Left ventricle myocardium superior (tissue), 1 donor: ENCODE measurements around the gene MTHFSD. TPM values are rescaled to one million over a fixed set of nuclear protein-coding genes. Genes with fewer than 3 reads are reported as not detected.

Source experiments
- ATAC-seq: fragments of 200-7000 bp; cut with Tn5 transposase; one replicate; pipeline ENCODE4 v1.9.1; 2020; ENCODE audit warnings: mild to moderate bottlenecking, moderate library complexity
- DNase-seq: peaks from one replicate; pipeline ENCODE4 v3.0.0-alpha.2; 2020
- intact Hi-C: fragments of 100-400 bp; cut with micrococcal nuclease; formaldehyde crosslinking; loops from one replicate; pipeline ENCODE4 v1.11.0; 2022
- total RNA-seq: library from RNA; stranded (reverse); fragmentation: NEBNext Ultra II Directional; extraction: Animal tissue kit (Norgen Biotek cat#: 25700); gene quantifications from one replicate; pipeline ENCODE4 v1.2.1, GENCODE V29; 2021
- donor health status: DM: no; HTN: yes; CAD: no; lungs with severe emphysema.

The MTHFSD gene
- total RNA-seq, 1 donor from 2014 or later: 12.6 TPM

- no peak for DNase-seq
- ATAC-seq: no peak
- intact Hi-C loops: loop anchor here (5.0 kb wide), 1 partner anchor 717 kb away; no protein-coding TSS in a partner anchor
These were observed 4.8 kb upstream of the MTHFSD start for GRCh38 chr16:86559802-86560305.

GRCh38 chr16:86558355-86559193 is 3.5 kb upstream of the MTHFSD start:
- intact Hi-C loops: no loop called here
- no peak for ATAC-seq
- DNase-seq: no peak

- ATAC-seq (no peak), DNase-seq (no peak)
- intact Hi-C loops: no loop called here
These were observed 2.6 kb upstream of the MTHFSD start for GRCh38 chr16:86557587-86557986.

- ATAC-seq: no peak
- intact Hi-C loops: no loop called here
These were observed 1.5 kb upstream of the MTHFSD start for GRCh38 chr16:86556576-86556975.

GRCh38 chr16:86555704-86556075 is 655 bp upstream of the MTHFSD start:
- intact Hi-C loops: no loop called here
- DNase-seq: no peak

More at GRCh38 chr16:86556576-86556975, 1.5 kb upstream of the MTHFSD start:
- no peak for DNase-seq

GRCh38 chr16:86554599-86554916 is 477 bp downstream of the MTHFSD start:
- ATAC-seq (peak; percentile 2), DNase-seq (no peak)
- intact Hi-C loops: no loop called here

More at GRCh38 chr16:86555704-86556075, 655 bp upstream of the MTHFSD start:
- ATAC-seq: no peak

- no peak for DNase-seq
- ATAC-seq: no peak
- intact Hi-C loops: no loop called here
These were observed 1.7 kb downstream of the MTHFSD start for GRCh38 chr16:86553356-86553755.

- ATAC-seq: no peak
- DNase-seq: no peak
- intact Hi-C loops: no loop called here
These were observed 4.8 kb downstream of the MTHFSD start for GRCh38 chr16:86550281-86550680.

GRCh38 chr16:86549893-86550190 is 5.2 kb downstream of the MTHFSD start:
- intact Hi-C loops: no loop called here
- DNase-seq: no peak
- no peak for ATAC-seq

GRCh38 chr16:86549076-86549892 is 5.8 kb downstream of the MTHFSD start:
- DNase-seq: no peak
- intact Hi-C loops: no loop called here
- no peak for ATAC-seq

- no peak for ATAC-seq
- intact Hi-C loops: no loop called here
- no peak for DNase-seq
These were observed 7.7 kb downstream of the MTHFSD start for GRCh38 chr16:86547286-86547685.

- ATAC-seq: no peak
- no peak for DNase-seq
- intact Hi-C loops: no loop called here
These were observed 8.4 kb downstream of the MTHFSD start for GRCh38 chr16:86546638-86547013.

- ATAC-seq (no peak), DNase-seq (no peak)
- intact Hi-C loops: no loop called here
These were observed 8.9 kb downstream of the MTHFSD start for GRCh38 chr16:86545954-86546637.

GRCh38 chr16:86545481-86545880 is 9.6 kb downstream of the MTHFSD start:
- DNase-seq (no peak), ATAC-seq (no peak)
- intact Hi-C loops: no loop called here

GRCh38 chr16:86542756-86543750 is 12.0 kb downstream of the MTHFSD start:
- DNase-seq (no peak), ATAC-seq (no peak)
- intact Hi-C loops: no loop called here

GRCh38 chr16:86541560-86541959 is 13.5 kb downstream of the MTHFSD start:
- DNase-seq (no peak), ATAC-seq (no peak)
- intact Hi-C loops: no loop called here

- intact Hi-C loops: no loop called here
- DNase-seq (no peak), ATAC-seq (no peak)
These were observed 14.1 kb downstream of the MTHFSD start for GRCh38 chr16:86540894-86541293.

GRCh38 chr16:86538196-86538780 is 16.7 kb downstream of the MTHFSD start:
- DNase-seq (no peak), ATAC-seq (no peak)
- intact Hi-C loops: no loop called here
